ENCODE measurements around the gene ZNHIT3. TPM values are rescaled to one million over a fixed set of nuclear protein-coding genes. Genes with fewer than 3 reads are reported as not detected.

Gene ZNHIT3
- total RNA-seq, 3 donors from 2014 or later (not counting 1 experiment from before 2014, with no cell fraction given): 27.1 to 41.3 (median 36.6) TPM

DNA sequence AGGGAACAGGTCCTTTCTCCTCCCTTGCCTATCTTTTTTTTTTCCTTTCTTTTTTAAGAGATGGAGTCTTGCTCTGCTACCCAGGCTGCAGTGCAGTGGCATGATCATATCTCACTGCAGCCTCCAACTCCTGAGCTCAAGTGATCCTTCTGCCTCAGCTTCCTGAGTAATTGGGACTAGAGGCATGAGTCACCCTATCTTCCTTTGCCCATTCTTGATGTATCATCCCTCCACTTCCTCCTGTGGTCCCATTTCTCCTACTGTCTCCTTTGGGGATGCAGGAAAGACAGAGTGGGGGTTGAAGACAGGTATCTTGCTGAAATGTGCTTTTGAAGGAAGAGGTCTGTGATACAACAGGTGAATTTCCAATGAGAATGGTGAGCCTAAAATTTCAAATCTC lies 42.6 kb downstream of the ZNHIT3 start:
- TF ChIP-seq, protein P1, sequence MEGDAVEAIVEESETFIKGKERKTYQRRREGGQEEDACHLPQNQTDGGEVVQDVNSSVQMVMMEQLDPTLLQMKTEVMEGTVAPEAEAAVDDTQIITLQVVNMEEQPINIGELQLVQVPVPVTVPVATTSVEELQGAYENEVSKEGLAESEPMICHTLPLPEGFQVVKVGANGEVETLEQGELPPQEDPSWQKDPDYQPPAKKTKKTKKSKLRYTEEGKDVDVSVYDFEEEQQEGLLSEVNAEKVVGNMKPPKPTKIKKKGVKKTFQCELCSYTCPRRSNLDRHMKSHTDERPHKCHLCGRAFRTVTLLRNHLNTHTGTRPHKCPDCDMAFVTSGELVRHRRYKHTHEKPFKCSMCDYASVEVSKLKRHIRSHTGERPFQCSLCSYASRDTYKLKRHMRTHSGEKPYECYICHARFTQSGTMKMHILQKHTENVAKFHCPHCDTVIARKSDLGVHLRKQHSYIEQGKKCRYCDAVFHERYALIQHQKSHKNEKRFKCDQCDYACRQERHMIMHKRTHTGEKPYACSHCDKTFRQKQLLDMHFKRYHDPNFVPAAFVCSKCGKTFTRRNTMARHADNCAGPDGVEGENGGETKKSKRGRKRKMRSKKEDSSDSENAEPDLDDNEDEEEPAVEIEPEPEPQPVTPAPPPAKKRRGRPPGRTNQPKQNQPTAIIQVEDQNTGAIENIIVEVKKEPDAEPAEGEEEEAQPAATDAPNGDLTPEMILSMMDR (IDR thresholded peaks at IDR 0.05): no peak
- intact Hi-C loops (cut with micrococcal nuclease): no loop called here
- Mint-ChIP-seq H3K27ac (peak overlapping the region in 1 of 2 donors; percentile 48), H3K36me3 (peaks cover 17% of the 10 kb centered on the region), H3K4me1 (peaks cover 8 to 9% of the 10 kb centered on the region in 2 donors), H3K27me3 (ENCODE audit: low read depth in 2 of 2) (no peaks in the 10 kb centered on the region), H3K9me3 (no peaks in the 10 kb centered on the region), H3K4me3 (no peak overlapping the region)
- Histone ChIP-seq H3K27me3 (ENCODE audit: control insufficient read depth, insufficient read depth, low read length) (no peaks in the 10 kb centered on the region), H3K4me1 (ENCODE audit: control insufficient read depth, insufficient read depth, low read length) (peaks cover 6% of the 10 kb centered on the region), H3K36me3 (ENCODE audit: control insufficient read depth, insufficient read depth, low read length) (peaks cover 37% of the 10 kb centered on the region), H3K9me3 (ENCODE audit: control insufficient read depth, insufficient read depth, low read length) (no peaks in the 10 kb centered on the region), H3K27ac (ENCODE audit: low read length) (no peak overlapping the region), H3K4me3 (ENCODE audit: low read length) (no peak overlapping the region)
- ATAC-seq (no peak), DNase-seq (no peak)

DNA sequence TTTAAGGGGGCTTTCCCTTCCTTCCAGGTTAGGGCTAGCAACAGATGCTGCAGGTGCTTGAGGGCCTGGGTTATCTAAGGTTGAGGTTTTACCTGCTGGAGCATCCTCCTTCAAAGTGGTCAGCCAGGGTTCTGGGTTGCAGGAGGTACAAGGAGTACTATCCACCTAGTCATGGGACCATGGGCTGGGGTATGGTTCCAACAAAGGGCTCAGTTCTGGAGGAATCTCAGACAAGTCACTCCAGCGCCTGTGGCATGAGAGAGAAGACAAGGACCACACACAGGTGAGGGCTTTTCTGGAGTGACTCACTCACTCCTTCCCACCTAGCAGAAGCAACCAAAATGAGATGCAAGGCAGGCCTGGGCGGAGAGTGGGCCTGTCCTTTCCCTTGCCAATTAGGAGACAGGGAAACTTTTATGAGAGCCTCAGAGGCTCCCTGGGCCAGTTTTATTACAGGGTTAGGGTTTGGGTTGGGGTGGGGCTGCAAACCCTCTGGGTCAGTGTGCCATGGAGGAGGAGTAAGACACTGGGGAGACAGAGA lies 46.0 kb downstream of the ZNHIT3 start:
- peaks cover 13% of the 10 kb centered on the region for H3K36me3 ChIP-seq (ENCODE audit: control insufficient read depth, insufficient read depth, low read length)
- no peaks in the 10 kb centered on the region for H3K9me3 ChIP-seq (ENCODE audit: control insufficient read depth, insufficient read depth, low read length)
- ATAC-seq: no peak
- no peak overlapping the region for H3K27ac Mint-ChIP-seq
- TF ChIP-seq, protein P1 (IDR thresholded peaks at IDR 0.05): no peak
- H3K27ac ChIP-seq (ENCODE audit: low read length): no peak overlapping the region
- intact Hi-C loops (cut with micrococcal nuclease): no loop called here
- H3K27me3 ChIP-seq (ENCODE audit: control insufficient read depth, insufficient read depth, low read length): no peaks in the 10 kb centered on the region
- H3K9me3 Mint-ChIP-seq: no peaks in the 10 kb centered on the region
- peaks cover 19% of the 10 kb centered on the region for H3K4me1 ChIP-seq (ENCODE audit: control insufficient read depth, insufficient read depth, low read length)
- H3K36me3 Mint-ChIP-seq: no peaks in the 10 kb centered on the region
- H3K4me1 Mint-ChIP-seq: peaks cover 25 to 28% of the 10 kb centered on the region in 2 donors
- no peaks in the 10 kb centered on the region for H3K27me3 Mint-ChIP-seq (ENCODE audit: low read depth in 2 of 2)
- H3K4me3 Mint-ChIP-seq: peak overlapping the region; percentile 67
- WGBS (ENCODE audit: insufficient coverage): 100% methylated on average over 2 of the region's 2 CpGs
- DNase-seq: no peak
- H3K4me3 ChIP-seq (ENCODE audit: low read length): no peak overlapping the region

DNA sequence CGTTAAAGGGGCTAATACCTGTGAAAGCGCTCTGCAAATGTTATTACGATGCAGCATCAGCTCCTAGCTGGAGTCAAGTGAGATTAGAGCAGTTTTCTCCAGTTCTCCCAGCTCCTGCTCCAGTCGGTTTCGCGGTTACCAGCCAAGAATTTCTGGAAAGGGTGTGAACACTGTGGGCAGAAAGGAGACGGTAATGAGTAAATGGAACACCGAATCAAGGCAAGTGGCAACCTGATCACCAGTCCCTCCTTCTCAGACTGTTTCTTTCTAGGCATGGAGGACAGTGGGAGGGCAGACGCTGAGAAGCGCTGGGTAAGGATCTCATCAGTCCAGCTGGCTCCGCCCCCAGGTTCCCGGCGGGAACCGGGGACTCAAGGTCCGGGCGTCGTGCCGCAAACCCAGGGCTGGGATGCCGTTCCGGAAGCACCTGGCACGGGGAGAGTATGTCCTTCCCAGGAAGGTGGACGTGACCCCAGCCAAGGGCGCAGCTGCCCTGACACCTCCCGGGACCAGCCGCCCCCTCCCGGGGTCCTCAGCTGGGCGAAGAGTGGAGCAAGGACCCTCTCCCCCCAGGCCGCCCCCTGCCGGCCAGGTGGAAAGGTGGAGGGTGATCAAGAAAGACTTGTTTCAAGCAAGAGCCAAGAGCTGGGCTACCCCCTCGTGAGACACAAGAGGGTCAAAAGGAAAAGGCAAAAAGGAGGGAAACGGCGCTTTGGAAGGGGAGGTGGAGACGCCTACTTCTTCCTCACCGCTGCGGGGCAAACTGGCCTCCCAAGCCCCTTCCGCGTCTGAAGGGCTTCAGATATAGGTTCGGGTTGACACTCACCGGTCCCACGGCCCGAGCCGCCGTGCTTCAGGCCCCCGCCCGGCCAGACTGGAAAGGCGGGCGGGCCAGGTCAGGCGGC lies 47.7 kb downstream of the ZNHIT3 start:
- no peaks in the 10 kb centered on the region for H3K27me3 ChIP-seq (ENCODE audit: control insufficient read depth, insufficient read depth, low read length)
- Mint-ChIP-seq H3K9me3 (no peaks in the 10 kb centered on the region), H3K36me3 (no peaks in the 10 kb centered on the region), H3K4me1 (peaks cover 25 to 28% of the 10 kb centered on the region in 2 donors), H3K27me3 (ENCODE audit: low read depth in 2 of 2) (no peaks in the 10 kb centered on the region), H3K4me3 (peak overlapping the region; percentile 98), H3K27ac (peak overlapping the region; percentile 96 to 99)
- H3K4me1 ChIP-seq (ENCODE audit: control insufficient read depth, insufficient read depth, low read length): peaks cover 19% of the 10 kb centered on the region
- ATAC-seq (peak; percentile 6 to 25 (median 7)), DNase-seq (peak in 1 of 2 donors; percentile 71)
- no peaks in the 10 kb centered on the region for H3K9me3 ChIP-seq (ENCODE audit: control insufficient read depth, insufficient read depth, low read length)
- WGBS (ENCODE audit: insufficient coverage): 13% methylated on average over 45 of the region's 48 CpGs
- peaks cover 6% of the 10 kb centered on the region for H3K36me3 ChIP-seq (ENCODE audit: control insufficient read depth, insufficient read depth, low read length)
- TF ChIP-seq, protein P1 (IDR thresholded peaks at IDR 0.05): peak; percentile 56
- peak overlapping the region; percentile 100 for H3K4me3 ChIP-seq (ENCODE audit: low read length)
- intact Hi-C loops (cut with micrococcal nuclease): loop anchor here (1.0 kb wide), 1 partner anchor 48 kb away; the partner anchor contains the start of gene ZNHIT3
- H3K27ac ChIP-seq (ENCODE audit: low read length): peak overlapping the region; percentile 98
